SK-N-SH treated with all-trans-retinoic acid at 6 μM for 48 hours (cell line): ENCODE results near the gene SHISA4.

Experiments used
- ATAC-seq: fragments of 200-7000 bp; cut with Tn5 transposase; 3 replicates; pipeline ENCODE4 v1.9.1; 2020; ENCODE audit warnings: mild to moderate bottlenecking, moderate library complexity
- ARNTL ChIP-seq: fragments of 450-650 bp; formaldehyde crosslinking; IDR thresholded peaks from 2 replicates; pipeline ENCODE4 v1.5.0; 2020; ENCODE audit warnings: low read depth, mild to moderate bottlenecking, moderate library complexity, borderline replicate concordance
- CSDC2 ChIP-seq: fragments of 250-450 bp; sonication (Bioruptor Pico); IDR thresholded peaks from 2 replicates; pipeline ENCODE4 v1.5.0; 2020; ENCODE audit warnings: mild to moderate bottlenecking, moderate library complexity
- CSRNP3 ChIP-seq: fragments of 250-450 bp; sonication (Bioruptor Pico); IDR thresholded peaks from 2 replicates; pipeline ENCODE4 v1.5.1; 2021; ENCODE audit warnings: mild to moderate bottlenecking, moderate library complexity
- ESRRG ChIP-seq: fragments of 250-450 bp; sonication (Bioruptor Pico); IDR thresholded peaks from 2 replicates; pipeline ENCODE4 v1.6.1; 2021; ENCODE audit warnings: mild to moderate bottlenecking
- GLIS3 ChIP-seq: fragments of 250-450 bp; sonication (Bioruptor Pico); IDR thresholded peaks from 2 replicates; pipeline ENCODE4 v1.5.0; 2020; ENCODE audit warnings: mild to moderate bottlenecking, moderate library complexity
- OSR1 ChIP-seq: fragments of 250-450 bp; sonication (Bioruptor Pico); IDR thresholded peaks from 2 replicates; pipeline ENCODE4 v1.8.0; 2022; ENCODE audit warnings: moderate library complexity, mild to moderate bottlenecking, inconsistent platforms
- PATZ1 ChIP-seq: fragments of 250-450 bp; sonication (Bioruptor Pico); IDR thresholded peaks from 2 replicates; pipeline ENCODE4 v1.8.0; 2020; ENCODE audit warnings: mild to moderate bottlenecking, moderate library complexity, borderline replicate concordance
- POU6F1 ChIP-seq: fragments of 250-450 bp; sonication (Bioruptor Pico); IDR thresholded peaks from 2 replicates; pipeline ENCODE4 v1.8.0; 2021; ENCODE audit warnings: low read depth, mild to moderate bottlenecking, moderate library complexity, borderline replicate concordance
- PPARA ChIP-seq: fragments of 250-450 bp; sonication (Bioruptor Pico); IDR thresholded peaks from 2 replicates; pipeline ENCODE4 v1.5.0; 2020; ENCODE audit warnings: mild to moderate bottlenecking, borderline replicate concordance
- SNAI2 ChIP-seq: fragments of 250-450 bp; sonication (Bioruptor Pico); IDR thresholded peaks from 2 replicates; pipeline ENCODE4 v1.5.0; 2020; ENCODE audit warnings: mild to moderate bottlenecking, moderate library complexity
- TCF4 ChIP-seq: fragments of 250-450 bp; sonication (Bioruptor Pico); IDR thresholded peaks from 2 replicates; pipeline ENCODE4 v1.8.0; 2021; ENCODE audit warnings: mild to moderate bottlenecking, moderate library complexity, borderline replicate concordance
- TOX ChIP-seq: fragments of 250-450 bp; sonication (Bioruptor Pico); IDR thresholded peaks from 2 replicates; pipeline ENCODE4 v1.8.0; 2021; ENCODE audit warnings: mild to moderate bottlenecking, moderate library complexity, borderline replicate concordance
- TSHZ2 ChIP-seq: fragments of 250-450 bp; sonication (Bioruptor Pico); IDR thresholded peaks from 2 replicates; pipeline ENCODE4 v1.5.0; 2020; ENCODE audit warnings: mild to moderate bottlenecking, moderate library complexity
- ZC3H10 ChIP-seq: fragments of 250-450 bp; sonication (Bioruptor Pico); IDR thresholded peaks from 2 replicates; pipeline ENCODE4 v1.5.1; 2021; ENCODE audit warnings: mild to moderate bottlenecking, moderate library complexity
- ZFP30 ChIP-seq: fragments of 450-650 bp; formaldehyde crosslinking; IDR thresholded peaks from 2 replicates; pipeline ENCODE4 v1.5.0; 2022; ENCODE audit warnings: mild to moderate bottlenecking, moderate library complexity
- ZNF565 ChIP-seq: fragments of 450-650 bp; formaldehyde crosslinking; conservative IDR thresholded peaks from 2 replicates; pipeline ENCODE4 v1.5.0; 2020; ENCODE audit warnings: low read depth, mild to moderate bottlenecking, moderate library complexity
- ZNF70 ChIP-seq: fragments of 450-650 bp; formaldehyde crosslinking; IDR thresholded peaks from 2 replicates; pipeline ENCODE4 v1.5.0; 2020; ENCODE audit warnings: mild to moderate bottlenecking, moderate library complexity
- ZNF8 ChIP-seq: fragments of 450-650 bp; formaldehyde crosslinking; IDR thresholded peaks from 2 replicates; pipeline ENCODE4 v1.5.0; 2020; ENCODE audit warnings: mild to moderate bottlenecking, moderate library complexity

Gene SHISA4

GRCh38 chr1:201893431-201893830 is 4.7 kb downstream of the SHISA4 start (continued):
- no peak for TF ChIP-seq PATZ1 (CRISPR knock-in tag)
- TF ChIP-seq ZNF70 (CRISPR knock-in tag) = no peak
- TF ChIP-seq ZFP30 (CRISPR knock-in tag) = no peak
- TF ChIP-seq ARNTL = no peak
- no peak for TF ChIP-seq CSDC2 (CRISPR knock-in tag)
- no peak for TF ChIP-seq ZNF8 (CRISPR knock-in tag)
- TF ChIP-seq TOX (CRISPR knock-in tag) = no peak
- TF ChIP-seq PPARA = no peak
- no peak for TF ChIP-seq ZNF565 (CRISPR knock-in tag)
- no peak for TF ChIP-seq ZC3H10
- TF ChIP-seq, all 23 proteins: peak for 0

- ATAC-seq = no peak
These were observed 5.8 kb downstream of the SHISA4 start for GRCh38 chr1:201894343-201895119.

GRCh38 chr1:201895120-201895665 is 6.5 kb downstream of the SHISA4 start:
- no peak for TF ChIP-seq POU6F1 (CRISPR knock-in tag)
- TF ChIP-seq ZNF70 (CRISPR knock-in tag) = no peak
- TF ChIP-seq GLIS3 (CRISPR knock-in tag) = no peak
- TF ChIP-seq ZNF565 (CRISPR knock-in tag) = no peak
- TF ChIP-seq ZNF8 (CRISPR knock-in tag) = no peak
- no peak for TF ChIP-seq TSHZ2
- TF ChIP-seq OSR1 = no peak
- TF ChIP-seq ZC3H10 = no peak
- no peak for TF ChIP-seq CSDC2 (CRISPR knock-in tag)
- no peak for TF ChIP-seq SNAI2 (CRISPR knock-in tag)
- no peak for TF ChIP-seq PATZ1 (CRISPR knock-in tag)
- TF ChIP-seq ZFP30 (CRISPR knock-in tag) = no peak
- TF ChIP-seq ARNTL = no peak
- TF ChIP-seq TCF4 (CRISPR knock-in tag) = no peak
- ATAC-seq = no peak

More at GRCh38 chr1:201894343-201895119, 5.8 kb downstream of the SHISA4 start:
- TF ChIP-seq POU6F1 (CRISPR knock-in tag) = no peak
- no peak for TF ChIP-seq CSRNP3 (CRISPR knock-in tag)
- TF ChIP-seq OSR1 = no peak
- TF ChIP-seq SNAI2 (CRISPR knock-in tag) = no peak
- TF ChIP-seq ESRRG = no peak
- TF ChIP-seq, all 23 proteins: peak for 0
